NB4 (cell line): ENCODE data around the gene AMBRA1.

Source experiments
- MAX ChIP-seq: IDR thresholded peaks from 2 replicates; pipeline ENCODE4 v1.6.1; 2011; ENCODE audit warnings: low read depth, low read length
- POLR2A ChIP-seq: IDR thresholded peaks from 2 replicates; pipeline ENCODE4 v1.6.1; 2011; ENCODE audit warnings: mild to moderate bottlenecking; ENCODE audit not compliant: insufficient read length; ENCODE audit errors: extremely low read depth
- TF ChIP-seq, protein P1 (sequence below): IDR thresholded peaks from one replicate; pipeline ENCODE4 v1.5.1; 2012; ENCODE audit warnings: low read depth, low read length

- TF ChIP-seq, protein P1, sequence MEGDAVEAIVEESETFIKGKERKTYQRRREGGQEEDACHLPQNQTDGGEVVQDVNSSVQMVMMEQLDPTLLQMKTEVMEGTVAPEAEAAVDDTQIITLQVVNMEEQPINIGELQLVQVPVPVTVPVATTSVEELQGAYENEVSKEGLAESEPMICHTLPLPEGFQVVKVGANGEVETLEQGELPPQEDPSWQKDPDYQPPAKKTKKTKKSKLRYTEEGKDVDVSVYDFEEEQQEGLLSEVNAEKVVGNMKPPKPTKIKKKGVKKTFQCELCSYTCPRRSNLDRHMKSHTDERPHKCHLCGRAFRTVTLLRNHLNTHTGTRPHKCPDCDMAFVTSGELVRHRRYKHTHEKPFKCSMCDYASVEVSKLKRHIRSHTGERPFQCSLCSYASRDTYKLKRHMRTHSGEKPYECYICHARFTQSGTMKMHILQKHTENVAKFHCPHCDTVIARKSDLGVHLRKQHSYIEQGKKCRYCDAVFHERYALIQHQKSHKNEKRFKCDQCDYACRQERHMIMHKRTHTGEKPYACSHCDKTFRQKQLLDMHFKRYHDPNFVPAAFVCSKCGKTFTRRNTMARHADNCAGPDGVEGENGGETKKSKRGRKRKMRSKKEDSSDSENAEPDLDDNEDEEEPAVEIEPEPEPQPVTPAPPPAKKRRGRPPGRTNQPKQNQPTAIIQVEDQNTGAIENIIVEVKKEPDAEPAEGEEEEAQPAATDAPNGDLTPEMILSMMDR: no peak
- no peak for TF ChIP-seq POLR2A
- TF ChIP-seq MAX: no peak
These were observed 87.9 kb downstream of the AMBRA1 start for GRCh38 chr11:46505741-46506482.
